ENCODE data around the gene RPL10L.

The RPL10L gene

DNA sequence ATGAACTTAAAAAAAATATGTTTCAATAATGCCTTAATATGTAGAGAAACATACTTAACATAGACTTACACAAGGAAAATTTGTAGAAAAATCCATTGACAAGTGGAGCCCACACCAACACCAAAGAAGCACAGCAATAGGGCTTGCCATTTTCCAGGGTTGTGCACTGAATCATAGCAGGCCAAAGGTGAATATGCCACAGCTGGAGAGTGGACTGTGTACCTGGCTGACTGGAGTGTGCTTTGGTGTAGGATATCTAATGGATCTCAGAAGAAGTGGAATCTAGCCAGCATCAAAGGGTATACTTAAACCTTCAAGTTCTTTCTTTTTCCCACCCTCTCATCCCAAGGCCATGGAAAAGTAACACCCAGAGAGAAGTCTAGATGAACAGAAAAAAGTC, 4.8 kb downstream of the RPL10L start:
- TF ChIP-seq, protein P1, sequence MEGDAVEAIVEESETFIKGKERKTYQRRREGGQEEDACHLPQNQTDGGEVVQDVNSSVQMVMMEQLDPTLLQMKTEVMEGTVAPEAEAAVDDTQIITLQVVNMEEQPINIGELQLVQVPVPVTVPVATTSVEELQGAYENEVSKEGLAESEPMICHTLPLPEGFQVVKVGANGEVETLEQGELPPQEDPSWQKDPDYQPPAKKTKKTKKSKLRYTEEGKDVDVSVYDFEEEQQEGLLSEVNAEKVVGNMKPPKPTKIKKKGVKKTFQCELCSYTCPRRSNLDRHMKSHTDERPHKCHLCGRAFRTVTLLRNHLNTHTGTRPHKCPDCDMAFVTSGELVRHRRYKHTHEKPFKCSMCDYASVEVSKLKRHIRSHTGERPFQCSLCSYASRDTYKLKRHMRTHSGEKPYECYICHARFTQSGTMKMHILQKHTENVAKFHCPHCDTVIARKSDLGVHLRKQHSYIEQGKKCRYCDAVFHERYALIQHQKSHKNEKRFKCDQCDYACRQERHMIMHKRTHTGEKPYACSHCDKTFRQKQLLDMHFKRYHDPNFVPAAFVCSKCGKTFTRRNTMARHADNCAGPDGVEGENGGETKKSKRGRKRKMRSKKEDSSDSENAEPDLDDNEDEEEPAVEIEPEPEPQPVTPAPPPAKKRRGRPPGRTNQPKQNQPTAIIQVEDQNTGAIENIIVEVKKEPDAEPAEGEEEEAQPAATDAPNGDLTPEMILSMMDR (conservative IDR thresholded peaks at IDR 0.05; ENCODE audit: low read depth, low read length), result no peak
- no peak overlapping the region for H3K4me3 ChIP-seq (ENCODE audit: low read depth, low read length)
- no peak for DNase-seq (ENCODE audit: low read depth)

DNA sequence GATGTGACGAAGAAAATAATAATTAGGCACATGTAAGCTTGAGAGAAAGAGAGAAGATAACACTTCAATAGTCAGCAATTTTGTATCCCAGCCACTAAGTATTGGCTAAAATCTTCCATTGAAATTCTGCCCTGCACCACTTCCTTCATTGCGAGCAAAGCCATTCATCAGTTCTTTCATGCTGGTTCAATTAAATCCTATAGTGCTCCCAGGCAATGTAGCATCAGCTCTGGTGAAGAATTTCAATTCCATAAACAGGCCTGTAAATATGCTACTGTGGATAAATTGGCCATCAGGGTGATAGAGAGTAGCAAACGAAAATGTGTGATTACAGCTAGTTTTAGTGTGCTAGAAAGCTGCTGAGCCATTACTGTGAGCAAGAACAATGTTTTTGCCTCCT, 24.7 kb downstream of the RPL10L start:
- DNase-seq (ENCODE audit: low read depth), result no peak
- no peak overlapping the region for H3K4me3 ChIP-seq (ENCODE audit: low read depth, low read length)
- TF ChIP-seq, protein P1 (conservative IDR thresholded peaks at IDR 0.05; ENCODE audit: low read depth, low read length), result no peak

Data from choroid plexus epithelial cell (primary cell).